Endometrial microvascular endothelial cells (primary cell): ENCODE data around the gene FAT3. TPM values are rescaled to one million over a fixed set of nuclear protein-coding genes. Genes with fewer than 3 reads are reported as not detected.

Experiments used
- in situ Hi-C: cut with HindIII; loops from 2 replicates; pipeline ENCODE4 v1.10.0; 2017; ENCODE audit warnings: low sequenced_read_pairs, low pct_unique_long_range_greater_than_20kb; ENCODE audit errors: inconsistent ontology term
- total RNA-seq: library from RNA; depleted of rRNA; stranded (reverse); fragments of >200 nt; gene quantifications from one replicate; pipeline ENCODE4 v1.2.3, GENCODE V29; 2015; ENCODE audit errors: inconsistent ontology term

Gene FAT3
- total RNA-seq, 1 donor from 2014 or later, result not detected

- in situ Hi-C loops, result no loop called here
Observed at GRCh38 chr11:92269841-92270240, 45.2 kb downstream of the FAT3 start.

- in situ Hi-C loops, result no loop called here
Observed at GRCh38 chr11:92272651-92273050, 48.0 kb downstream of the FAT3 start.
